GM12878 (cell line): ENCODE data around the gene ATP6V0A1. TPM values are rescaled to one million over a fixed set of nuclear protein-coding genes. Genes with fewer than 3 reads are reported as not detected.

Source experiments
- ATAC-seq: fragments of 200-7000 bp; cut with Tn5 transposase; 3 replicates; pipeline ENCODE4 v1.9.1; 2020; ENCODE audit warnings: mild to moderate bottlenecking, moderate library complexity
- BruUV-seq: library from RNA; stranded (reverse); fragments of 400-500 nt; replicated peaks from 2 replicates; lab custom pipeline; 2021; lab: Mats Ljungman, UMichigan
- CTCF ChIA-PET: fragments of 300-600 bp; sonication (Branson Sonifier 250); formaldehyde crosslinking; extraction: SDS; loops from one replicate; lab custom pipeline; 2021; ENCODE audit warnings: inconsistent platforms; lab: Yijun Ruan, JAX
- POLR2A ChIA-PET: fragments of 350-600 bp; formaldehyde crosslinking; extraction: SDS; loops from one replicate; lab custom pipeline; 2021; ENCODE audit warnings: inconsistent platforms; lab: Charles Lee
- RAD21 ChIA-PET: fragments of 300-600 bp; sonication (Branson Sonifier 250); formaldehyde crosslinking; loops from one replicate; lab custom pipeline; 2023; ENCODE audit warnings: antibody characterized with exemption; ENCODE audit not compliant: unreplicated experiment; lab: Charles Lee
- SMC1A ChIA-PET: fragments of 300-600 bp; sonication (Branson Sonifier 250); formaldehyde crosslinking; loops from one replicate; lab custom pipeline; 2023; ENCODE audit not compliant: unreplicated experiment, uncharacterized antibody; lab: Charles Lee
- DNase-seq: peaks from one replicate; pipeline ENCODE4 v3.0.0-alpha.2; 2011; ENCODE audit warnings: low read depth, low spot score
- FAIRE-seq: peaks from 3 replicates; lab custom pipeline; 2011; peaks lifted over from hg19 to GRCh38; lab: Jason Lieb, UNC
- H2AFZ ChIP-seq: 2 replicates; pipeline ENCODE4 v1.6.0; 2011; ENCODE audit warnings: low read depth, low read length, control low read depth; ENCODE audit not compliant: control insufficient read depth
- H3K27ac ChIP-seq: 2 replicates; pipeline ENCODE4 v1.5.1; 2011; ENCODE audit warnings: control low read depth; ENCODE audit not compliant: control insufficient read depth, insufficient read depth
- H3K27me3 ChIP-seq, 2 experiments: replicated peaks in 1 of 2; 2 replicates each; pipeline versions ENCODE4 v1.6.0 to v1.6.1; 2011; ENCODE audit warnings: low read length in 1 of 2; ENCODE audit not compliant: control insufficient read depth in 2 of 2, insufficient read depth in 2 of 2
- H3K36me3 ChIP-seq, 2 experiments: 2 replicates each; pipeline ENCODE4 v1.5.1; 2011; ENCODE audit warnings: low read length in 1 of 2; ENCODE audit not compliant: control insufficient read depth in 2 of 2, insufficient read depth in 2 of 2
- H3K4me1 ChIP-seq: 2 replicates; pipeline ENCODE4 v1.6.1; 2011; ENCODE audit warnings: mild to moderate bottlenecking, low read length, moderate library complexity, mixed read lengths; ENCODE audit not compliant: control insufficient read depth, insufficient read depth
- H3K4me2 ChIP-seq: 2 replicates; pipeline ENCODE4 v1.6.0; 2011; ENCODE audit warnings: control low read depth; ENCODE audit not compliant: control insufficient read depth, insufficient read depth
- H3K4me3 ChIP-seq: fragments of 200-600 bp; sonication (generic); 2 replicates; pipeline ENCODE4 v1.5.1; 2016
- H3K79me2 ChIP-seq: 2 replicates; pipeline ENCODE4 v1.6.0; 2011; ENCODE audit warnings: low read length; ENCODE audit not compliant: control insufficient read depth, insufficient read depth
- H3K9ac ChIP-seq: 2 replicates; pipeline ENCODE4 v1.8.0; 2011; ENCODE audit warnings: low read length, control low read depth, mixed read lengths; ENCODE audit not compliant: control insufficient read depth, insufficient read depth
- H3K9me3 ChIP-seq: replicated peaks from 3 replicates; pipeline ENCODE4 v1.5.1; 2011; ENCODE audit warnings: mild to moderate bottlenecking, low read length; ENCODE audit not compliant: control insufficient read depth, insufficient read depth
- H4K20me1 ChIP-seq: 2 replicates; pipeline ENCODE4 v1.6.0; 2011; ENCODE audit not compliant: control insufficient read depth, insufficient read depth
- EED ChIP-seq: sonication (generic); IDR thresholded peaks from 2 replicates; pipeline ENCODE4 v1.6.1; 2016; ENCODE audit warnings: antibody characterized with exemption, low read depth
- KDM1A ChIP-seq: fragments of 200-600 bp; sonication (generic); IDR thresholded peaks from 2 replicates; pipeline ENCODE4 v1.6.1; 2016; ENCODE audit warnings: borderline replicate concordance
- MXI1 ChIP-seq: fragments of 150-350 bp; IDR thresholded peaks from 2 replicates; pipeline ENCODE4 v1.6.1; 2011; ENCODE audit warnings: low read depth, mild to moderate bottlenecking, inconsistent platforms, low read length, improper control_type of control experiment
- PAX5 ChIP-seq: IDR thresholded peaks from 2 replicates; pipeline ENCODE4 v1.6.1; 2011; ENCODE audit warnings: low read depth, low read length, borderline replicate concordance
- SMAD5 ChIP-seq: IDR thresholded peaks from 2 replicates; pipeline ENCODE4 v1.6.1; 2016; ENCODE audit warnings: antibody characterized with exemption, low read depth
- SUZ12 ChIP-seq: fragments of 200-600 bp; sonication (generic); IDR thresholded peaks from one replicate; pipeline ENCODE4 v1.6.1; 2018; ENCODE audit warnings: antibody characterized with exemption, mild to moderate bottlenecking; ENCODE audit not compliant: unreplicated experiment
- TBL1XR1 ChIP-seq: IDR thresholded peaks from 2 replicates; pipeline ENCODE4 v1.6.1; 2012; ENCODE audit warnings: low read depth, low read length, improper control_type of control experiment
- ZNF217 ChIP-seq: fragments of 450-650 bp; IDR thresholded peaks from 2 replicates; pipeline ENCODE4 v1.6.1; 2017; ENCODE audit warnings: antibody characterized with exemption, mild to moderate bottlenecking
- ZNF384 ChIP-seq: IDR thresholded peaks from 2 replicates; pipeline ENCODE4 v1.6.1; 2012; ENCODE audit warnings: low read depth, mild to moderate bottlenecking, low read length, improper control_type of control experiment, borderline replicate concordance
- WGBS: methylation state at CpG from one replicate; pipeline ENCODE4 v1.1.6; 2016; ENCODE audit warnings: low lambda C conversion rate; ENCODE audit not compliant: insufficient replicate concordance, insufficient coverage; ENCODE audit errors: missing lambda C conversion rate; 5-methylcytosine and 5-hydroxymethylcytosine counted together
- in situ Hi-C: fragments of 300-500 bp; cut with MboI; formaldehyde crosslinking; loops from 9 replicates; pipeline ENCODE4 v1.14.3; 2018; ENCODE audit warnings: mixed read lengths
- intact Hi-C: fragments of 100-400 bp; cut with micrococcal nuclease; formaldehyde crosslinking; loops from one replicate; pipeline ENCODE4 v1.14.2; 2022; ENCODE audit not compliant: unreplicated experiment
- polyA plus RNA-seq, 11 experiments: library from polyadenylated mRNA; depleted of rRNA in 4 of 11; unstranded in 6 of 11; stranded (reverse) in 5 of 11; fragments of >200 nt; fragmentation: Nextera tagmentation in 4 of 11; fragmentation: Illumina TruSeq in 1 of 11; extraction: Ambion mirVana in 4 of 11; extraction: Trizol in 1 of 11; gene quantifications; 1 replicate in 1 of 11; 2 replicates in 10 of 11; pipeline versions ENCODE4 v1.2.1 to v1.2.3, GENCODE V29; 2011 to 2016; ENCODE audit warnings: inconsistent platforms in 2 of 11, missing spikeins in 2 of 11, low read depth in 1 of 11
- total RNA-seq, 4 experiments: library from RNA; depleted of rRNA in 3 of 4; stranded (reverse); fragments of >200 nt in 3 of 4; fragmentation: Illumina TruSeq in 1 of 4; extraction: Trizol in 1 of 4; gene quantifications; 2 replicates each; pipeline versions ENCODE4 v1.2.1 to v1.2.3, GENCODE V29; 2013 to 2021
- TF ChIP-seq, protein P1 (sequence below): fragments of 450-650 bp; IDR thresholded peaks from 2 replicates; pipeline ENCODE4 v1.6.1; 2017; ENCODE audit warnings: mild to moderate bottlenecking, low read depth, inconsistent platforms; ENCODE audit not compliant: poor library complexity, severe bottlenecking
- TF ChIP-seq, protein P2 (sequence below): IDR thresholded peaks from 2 replicates; pipeline ENCODE4 v1.6.1; 2012; ENCODE audit warnings: low read depth, low read length, improper control_type of control experiment
- TF ChIP-seq, protein P3 (sequence below): fragments of 450-650 bp; formaldehyde crosslinking; IDR thresholded peaks from 2 replicates; pipeline ENCODE4 v1.4.0; 2020; ENCODE audit warnings: mild to moderate bottlenecking, moderate library complexity

ATP6V0A1 gene
- total and polyA plus RNA-seq, 10 of the 15 experiments (the other 5 are each of a cell fraction or from before 2014, with no cell fraction given) = 3.0 to 76.6 (median 30.9) TPM

DNA sequence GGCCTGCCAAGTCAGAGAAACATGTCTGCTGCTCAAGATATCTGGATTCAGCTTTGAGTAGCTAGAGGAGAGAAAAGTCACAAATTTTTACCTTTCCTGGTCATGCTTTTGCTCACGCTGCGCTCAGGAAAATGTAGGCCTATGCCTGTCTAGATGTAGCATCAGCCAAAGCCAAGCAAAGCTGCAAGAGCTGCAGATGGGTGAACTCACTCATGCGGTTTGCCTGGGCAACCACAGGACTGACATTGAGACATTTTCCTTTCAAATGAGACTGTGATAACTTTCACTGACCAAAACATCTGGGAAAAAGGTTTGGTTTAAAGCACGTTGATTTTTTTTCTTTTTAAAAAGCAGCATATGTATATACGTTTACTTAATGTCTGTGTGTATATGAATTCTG, 43.4 kb downstream of the ATP6V0A1 start:
- Histone ChIP-seq H4K20me1 (no peaks in the 10 kb centered on the region), H2AFZ (no peak overlapping the region), H3K79me2 (no peaks in the 10 kb centered on the region), H3K4me2 (no peak overlapping the region), H3K9me3 (no peaks in the 10 kb centered on the region), H3K27me3 (no peaks in the 10 kb centered on the region), H3K36me3 (peaks cover 6 to 23% of the 10 kb centered on the region in 2 experiments), H3K4me3 (no peak overlapping the region), H3K9ac (no peak overlapping the region), H3K27ac (no peak overlapping the region), H3K4me1 (no peaks in the 10 kb centered on the region)
- DNase-seq = no peak
- in situ Hi-C loops (no loop called here), intact Hi-C loops (no loop called here)
- BruUV-seq = no TSS peak
- FAIRE-seq = no peak
- CTCF ChIA-PET = interaction anchor here (0.9 kb wide), 1 partner anchor 19 kb away, joined by 3 read pairs; no protein-coding TSS in a partner anchor
- 67% methylated on average over 5 of the region's 5 CpGs for WGBS
- ATAC-seq = no peak
- TF ChIP-seq KDM1A (no peak), PAX5 (no peak), TBL1XR1 (no peak), ZNF384 (no peak), EED (no peak), ZNF217 (no peak), MXI1 (no peak), SMAD5 (no peak), SUZ12 (no peak)
- TF ChIP-seq, protein P1, sequence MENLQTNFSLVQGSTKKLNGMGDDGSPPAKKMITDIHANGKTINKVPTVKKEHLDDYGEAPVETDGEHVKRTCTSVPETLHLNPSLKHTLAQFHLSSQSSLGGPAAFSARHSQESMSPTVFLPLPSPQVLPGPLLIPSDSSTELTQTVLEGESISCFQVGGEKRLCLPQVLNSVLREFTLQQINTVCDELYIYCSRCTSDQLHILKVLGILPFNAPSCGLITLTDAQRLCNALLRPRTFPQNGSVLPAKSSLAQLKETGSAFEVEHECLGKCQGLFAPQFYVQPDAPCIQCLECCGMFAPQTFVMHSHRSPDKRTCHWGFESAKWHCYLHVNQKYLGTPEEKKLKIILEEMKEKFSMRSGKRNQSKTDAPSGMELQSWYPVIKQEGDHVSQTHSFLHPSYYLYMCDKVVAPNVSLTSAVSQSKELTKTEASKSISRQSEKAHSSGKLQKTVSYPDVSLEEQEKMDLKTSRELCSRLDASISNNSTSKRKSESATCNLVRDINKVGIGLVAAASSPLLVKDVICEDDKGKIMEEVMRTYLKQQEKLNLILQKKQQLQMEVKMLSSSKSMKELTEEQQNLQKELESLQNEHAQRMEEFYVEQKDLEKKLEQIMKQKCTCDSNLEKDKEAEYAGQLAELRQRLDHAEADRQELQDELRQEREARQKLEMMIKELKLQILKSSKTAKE = no peak
- TF ChIP-seq, protein P2, sequence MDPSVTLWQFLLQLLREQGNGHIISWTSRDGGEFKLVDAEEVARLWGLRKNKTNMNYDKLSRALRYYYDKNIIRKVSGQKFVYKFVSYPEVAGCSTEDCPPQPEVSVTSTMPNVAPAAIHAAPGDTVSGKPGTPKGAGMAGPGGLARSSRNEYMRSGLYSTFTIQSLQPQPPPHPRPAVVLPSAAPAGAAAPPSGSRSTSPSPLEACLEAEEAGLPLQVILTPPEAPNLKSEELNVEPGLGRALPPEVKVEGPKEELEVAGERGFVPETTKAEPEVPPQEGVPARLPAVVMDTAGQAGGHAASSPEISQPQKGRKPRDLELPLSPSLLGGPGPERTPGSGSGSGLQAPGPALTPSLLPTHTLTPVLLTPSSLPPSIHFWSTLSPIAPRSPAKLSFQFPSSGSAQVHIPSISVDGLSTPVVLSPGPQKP = no peak
- TF ChIP-seq, protein P3, sequence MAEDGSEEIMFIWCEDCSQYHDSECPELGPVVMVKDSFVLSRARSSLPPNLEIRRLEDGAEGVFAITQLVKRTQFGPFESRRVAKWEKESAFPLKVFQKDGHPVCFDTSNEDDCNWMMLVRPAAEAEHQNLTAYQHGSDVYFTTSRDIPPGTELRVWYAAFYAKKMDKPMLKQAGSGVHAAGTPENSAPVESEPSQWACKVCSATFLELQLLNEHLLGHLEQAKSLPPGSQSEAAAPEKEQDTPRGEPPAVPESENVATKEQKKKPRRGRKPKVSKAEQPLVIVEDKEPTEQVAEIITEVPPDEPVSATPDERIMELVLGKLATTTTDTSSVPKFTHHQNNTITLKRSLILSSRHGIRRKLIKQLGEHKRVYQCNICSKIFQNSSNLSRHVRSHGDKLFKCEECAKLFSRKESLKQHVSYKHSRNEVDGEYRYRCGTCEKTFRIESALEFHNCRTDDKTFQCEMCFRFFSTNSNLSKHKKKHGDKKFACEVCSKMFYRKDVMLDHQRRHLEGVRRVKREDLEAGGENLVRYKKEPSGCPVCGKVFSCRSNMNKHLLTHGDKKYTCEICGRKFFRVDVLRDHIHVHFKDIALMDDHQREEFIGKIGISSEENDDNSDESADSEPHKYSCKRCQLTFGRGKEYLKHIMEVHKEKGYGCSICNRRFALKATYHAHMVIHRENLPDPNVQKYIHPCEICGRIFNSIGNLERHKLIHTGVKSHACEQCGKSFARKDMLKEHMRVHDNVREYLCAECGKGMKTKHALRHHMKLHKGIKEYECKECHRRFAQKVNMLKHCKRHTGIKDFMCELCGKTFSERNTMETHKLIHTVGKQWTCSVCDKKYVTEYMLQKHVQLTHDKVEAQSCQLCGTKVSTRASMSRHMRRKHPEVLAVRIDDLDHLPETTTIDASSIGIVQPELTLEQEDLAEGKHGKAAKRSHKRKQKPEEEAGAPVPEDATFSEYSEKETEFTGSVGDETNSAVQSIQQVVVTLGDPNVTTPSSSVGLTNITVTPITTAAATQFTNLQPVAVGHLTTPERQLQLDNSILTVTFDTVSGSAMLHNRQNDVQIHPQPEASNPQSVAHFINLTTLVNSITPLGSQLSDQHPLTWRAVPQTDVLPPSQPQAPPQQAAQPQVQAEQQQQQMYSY (CRISPR knock-in tag) = no peak
- POLR2A ChIA-PET = no interaction called here
- SMC1A ChIA-PET = interaction anchor here (0.6 to 1.5 kb wide), 2 partner anchors 42 to 56 kb away, joined by 3 read pairs; no protein-coding TSS in a partner anchor
- RAD21 ChIA-PET = no interaction called here
